ENCODE results near the gene DTNA. TPM values are rescaled to one million over a fixed set of nuclear protein-coding genes. Genes with fewer than 3 reads are reported as not detected.

DTNA gene
- total RNA-seq, 1 experiment from 2014 or later = 0.77 TPM

GRCh38 chr18:34928754-34929335, 218.7 kb downstream of the DTNA start:
- H3K4me3 ChIP-seq (ENCODE audit: low read depth in 2 of 2, low read length in 2 of 2) = no peak overlapping the region
- intact Hi-C loops (cut with micrococcal nuclease; ENCODE audit: unreplicated experiment) = no loop called here
- POLR2A ChIA-PET = no interaction called here
- CTCF ChIA-PET = no interaction called here
- ATAC-seq (no peak), DNase-seq (ENCODE audit: low read depth, low spot score) (no peak)
- no peak for TF ChIP-seq CTCF (IDR thresholded peaks at IDR 0.05)
- no peak for TF ChIP-seq TCF7L2 (IDR thresholded peaks at IDR 0.05; ENCODE audit: low read depth, low read length)
- no peak for TF ChIP-seq POLR2AphosphoS5 (IDR thresholded peaks at IDR 0.05; ENCODE audit: low read depth, low read length)
- TF ChIP-seq REST (IDR thresholded peaks at IDR 0.05; ENCODE audit: insufficient read depth in 1 of 2, low read depth in 2 of 2, low read length in 1 of 2) = no peak
- TF ChIP-seq SIN3A (IDR thresholded peaks at IDR 0.05; ENCODE audit: borderline replicate concordance, insufficient read depth, low read depth, low read length) = no peak
- no peaks in the 10 kb centered on the region for H3K27me3 ChIP-seq (ENCODE audit: control insufficient read depth, insufficient read depth, low read length)
- H3K27ac ChIP-seq (ENCODE audit: low read length) = peak overlapping the region; percentile 26; the same call in 1 of the 2 replicates
- H3K36me3 ChIP-seq (ENCODE audit: control insufficient read depth, insufficient read depth, low read length) = no peaks in the 10 kb centered on the region
- in situ Hi-C loops (cut with HindIII; ENCODE audit: low pct_unique_long_range_greater_than_20kb, low sequenced_read_pairs) = no loop called here
- no peaks in the 10 kb centered on the region; the same call in 1 of the 2 replicates for H3K4me1 ChIP-seq (ENCODE audit: control insufficient read depth, insufficient read depth, low read length)
- no peaks in the 10 kb centered on the region for H3K9me3 ChIP-seq (ENCODE audit: control insufficient read depth, insufficient read depth, low read depth, low read length)
- BruUV-seq (replicated peaks) = no TSS peak

DNA sequence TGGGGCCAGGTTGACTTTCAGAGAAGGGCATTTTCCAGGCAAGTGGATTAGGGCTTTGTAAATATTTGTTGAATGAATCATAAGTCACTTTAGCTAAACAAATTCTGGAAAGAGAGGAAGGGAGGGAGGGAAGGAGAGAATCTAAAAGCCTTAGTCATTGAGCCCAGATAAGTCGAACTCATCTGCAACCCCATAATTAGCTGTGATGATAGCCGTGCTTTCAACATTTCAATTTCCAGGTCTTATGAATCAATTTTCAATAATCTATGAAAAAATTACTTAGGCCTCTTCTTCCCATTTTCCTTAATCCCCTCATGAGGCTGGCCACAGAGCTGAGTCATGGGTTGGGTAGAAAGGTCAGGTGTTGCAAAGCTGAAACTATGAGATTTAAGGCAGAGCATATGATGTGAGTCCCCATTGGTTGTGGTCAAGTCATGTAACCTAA, 219.3 kb downstream of the DTNA start:
- ATAC-seq = peak; percentile 89
- DNase-seq (ENCODE audit: low read depth, low spot score) = peak; percentile 66
- BruUV-seq (replicated peaks) = no TSS peak
- TF ChIP-seq REST (IDR thresholded peaks at IDR 0.05; ENCODE audit: insufficient read depth in 1 of 2, low read depth in 2 of 2, low read length in 1 of 2) (no peak), SIN3A (IDR thresholded peaks at IDR 0.05; ENCODE audit: borderline replicate concordance, insufficient read depth, low read depth, low read length) (no peak), CTCF (IDR thresholded peaks at IDR 0.05) (no peak), POLR2AphosphoS5 (IDR thresholded peaks at IDR 0.05; ENCODE audit: low read depth, low read length) (no peak), TCF7L2 (IDR thresholded peaks at IDR 0.05; ENCODE audit: low read depth, low read length) (no peak)
- intact Hi-C loops (cut with micrococcal nuclease; ENCODE audit: unreplicated experiment) = no loop called here
- H3K27me3 ChIP-seq (ENCODE audit: control insufficient read depth, insufficient read depth, low read length) = no peaks in the 10 kb centered on the region
- no peaks in the 10 kb centered on the region for H3K36me3 ChIP-seq (ENCODE audit: control insufficient read depth, insufficient read depth, low read length)
- POLR2A ChIA-PET = no interaction called here
- H3K27ac ChIP-seq (ENCODE audit: low read length) = 0 out of 2 replicates have a peak overlapping the region, but pooled peaks have one; percentile 17
- in situ Hi-C loops (cut with HindIII; ENCODE audit: low pct_unique_long_range_greater_than_20kb, low sequenced_read_pairs) = no loop called here
- H3K4me3 ChIP-seq (ENCODE audit: low read depth in 2 of 2, low read length in 2 of 2) = no peak overlapping the region
- CTCF ChIA-PET = no interaction called here
- no peaks in the 10 kb centered on the region for H3K9me3 ChIP-seq (ENCODE audit: control insufficient read depth, insufficient read depth, low read depth, low read length)
- H3K4me1 ChIP-seq (ENCODE audit: control insufficient read depth, insufficient read depth, low read length) = no peaks in the 10 kb centered on the region; the same call in 1 of the 2 replicates

Measured in Panc1 (cell line).